Non-pigmented ciliary epithelial cell (primary cell): Measurements from ENCODE around the gene CLEC17A.

Experiments used
- DNase-seq: peaks from one replicate; pipeline ENCODE4 v3.0.0-alpha.2; 2010; ENCODE audit warnings: low read depth

Gene CLEC17A

DNA sequence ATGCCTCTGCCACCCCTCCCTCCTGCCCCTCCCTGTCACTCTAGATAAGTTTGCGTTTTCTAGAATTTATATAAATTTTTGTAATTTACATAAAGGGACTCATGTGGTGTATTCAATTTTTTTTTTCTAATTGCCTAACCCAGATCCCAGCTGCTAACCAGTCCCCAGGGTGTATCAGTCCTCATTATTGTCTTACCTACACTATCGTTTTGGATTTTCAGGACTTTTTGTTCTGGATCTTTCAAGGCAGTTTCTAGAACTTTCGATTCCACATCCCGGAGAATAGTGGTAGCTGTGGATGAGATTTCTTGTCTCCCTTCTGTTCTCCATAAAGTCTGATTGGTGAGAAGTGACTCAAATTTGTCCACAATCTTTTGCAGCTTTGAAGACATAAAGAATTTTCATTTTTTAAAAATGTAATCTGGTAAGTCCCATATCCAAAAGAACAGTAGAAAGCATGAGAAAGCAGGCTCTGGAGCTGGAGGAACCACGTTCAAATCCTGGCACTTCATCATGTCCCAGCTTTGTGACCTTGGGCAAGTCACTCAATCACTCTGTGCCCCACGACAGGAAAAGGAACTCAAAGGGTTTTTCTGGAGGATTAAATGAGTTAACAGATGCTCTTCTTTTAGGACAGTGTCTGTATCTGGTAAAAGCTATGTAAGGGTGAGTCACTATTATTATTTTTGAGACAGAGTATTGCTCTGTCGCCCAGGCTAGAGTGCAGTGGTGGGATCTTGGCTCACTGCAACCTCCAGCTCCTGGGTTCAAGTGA lies 72.1 kb downstream of the CLEC17A start:
- DNase-seq = no peak

- DNase-seq = no peak
These were observed 72.8 kb downstream of the CLEC17A start for GRCh38 chr19:14655726-14656125.

GRCh38 chr19:14659874-14660489 lies 77.1 kb downstream of the CLEC17A start:
- no peak for DNase-seq

GRCh38 chr19:14661372-14661924 lies 78.6 kb downstream of the CLEC17A start:
- no peak for DNase-seq
